Body of pancreas (tissue), 4 donors: ENCODE results near the gene LDHD.

Experiments
- CTCF ChIP-seq, 7 experiments: fragments of 450-650 bp in 4 of 7; fragments of 200-600 bp in 3 of 7; sonication (generic) in 3 of 7; IDR thresholded peaks; one replicate each; pipeline ENCODE4 v1.5.1; 2016 to 2019; ENCODE audit warnings: antibody characterized with exemption in 7 of 7
- POLR2A ChIP-seq, 3 donors: fragments of 450-650 bp; IDR thresholded peaks; one replicate each; pipeline ENCODE4 v1.6.1; 2016; ENCODE audit warnings: antibody characterized with exemption in 3 of 3, mild to moderate bottlenecking in 2 of 3

- TF ChIP-seq CTCF (IDR thresholded peaks at IDR 0.05) = no peak
- no peak for TF ChIP-seq POLR2A (IDR thresholded peaks at IDR 0.05)
Measured at GRCh38 chr16:75071621-75072020, 45.0 kb downstream of the LDHD start.
